DND-41 (cell line): ENCODE data around the gene FSTL1.

Experiments used
- EZH2 ChIP-seq: IDR thresholded peaks from 3 replicates; pipeline ENCODE4 v1.6.1; 2012; ENCODE audit warnings: borderline replicate concordance, low read depth, mild to moderate bottlenecking, moderate library complexity, low read length, inconsistent platforms; ENCODE audit not compliant: severe bottlenecking
- TF ChIP-seq, protein P1 (sequence below): IDR thresholded peaks from 2 replicates; pipeline ENCODE4 v1.5.1; 2012; ENCODE audit warnings: borderline replicate concordance, low read length, moderate library complexity, mild to moderate bottlenecking; ENCODE audit not compliant: poor library complexity, severe bottlenecking; ENCODE audit errors: extremely low read depth

DNA sequence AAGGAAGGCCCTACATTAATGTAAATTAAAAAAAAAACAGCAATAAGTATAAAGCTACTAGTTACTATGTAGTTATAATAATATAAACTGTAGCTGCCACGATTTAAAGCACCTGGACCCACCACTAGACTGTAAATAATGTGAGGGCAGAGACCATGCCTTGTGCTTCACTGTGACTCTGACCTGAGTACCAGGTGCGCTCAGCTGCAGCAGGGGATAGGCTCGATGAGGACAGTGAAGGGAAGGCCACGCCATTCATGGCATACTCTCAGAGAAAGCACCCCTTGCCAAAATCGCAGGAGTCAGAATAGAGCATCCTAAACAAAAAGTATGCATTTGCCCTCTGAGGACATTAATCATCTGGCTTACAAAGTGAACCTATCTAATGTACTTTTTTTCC lies 5.1 kb downstream of the FSTL1 start:
- TF ChIP-seq, protein P1, sequence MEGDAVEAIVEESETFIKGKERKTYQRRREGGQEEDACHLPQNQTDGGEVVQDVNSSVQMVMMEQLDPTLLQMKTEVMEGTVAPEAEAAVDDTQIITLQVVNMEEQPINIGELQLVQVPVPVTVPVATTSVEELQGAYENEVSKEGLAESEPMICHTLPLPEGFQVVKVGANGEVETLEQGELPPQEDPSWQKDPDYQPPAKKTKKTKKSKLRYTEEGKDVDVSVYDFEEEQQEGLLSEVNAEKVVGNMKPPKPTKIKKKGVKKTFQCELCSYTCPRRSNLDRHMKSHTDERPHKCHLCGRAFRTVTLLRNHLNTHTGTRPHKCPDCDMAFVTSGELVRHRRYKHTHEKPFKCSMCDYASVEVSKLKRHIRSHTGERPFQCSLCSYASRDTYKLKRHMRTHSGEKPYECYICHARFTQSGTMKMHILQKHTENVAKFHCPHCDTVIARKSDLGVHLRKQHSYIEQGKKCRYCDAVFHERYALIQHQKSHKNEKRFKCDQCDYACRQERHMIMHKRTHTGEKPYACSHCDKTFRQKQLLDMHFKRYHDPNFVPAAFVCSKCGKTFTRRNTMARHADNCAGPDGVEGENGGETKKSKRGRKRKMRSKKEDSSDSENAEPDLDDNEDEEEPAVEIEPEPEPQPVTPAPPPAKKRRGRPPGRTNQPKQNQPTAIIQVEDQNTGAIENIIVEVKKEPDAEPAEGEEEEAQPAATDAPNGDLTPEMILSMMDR: no peak
- no peak for TF ChIP-seq EZH2
